Heart left ventricle (tissue), 13 donors: ENCODE measurements around the gene TUBG2.
"Not testable (repeated sequence)": the region's sequence is repeated elsewhere in the genome, so short reads cannot be mapped to it uniquely, and the experiment has no call there.

Experiments
- POLR2A ChIP-seq, 2 donors: fragments of 450-650 bp; IDR thresholded peaks; one replicate each; pipeline ENCODE4 v1.6.1; 2017; ENCODE audit warnings: antibody characterized with exemption in 2 of 2, mild to moderate bottlenecking in 2 of 2, moderate library complexity in 2 of 2
- TF ChIP-seq, protein P1 (sequence below), 12 donors: fragments of 200-600 bp; sonication (generic) in 4 of 12; IDR thresholded peaks; one replicate each; pipeline versions ENCODE4 v1.5.0 to v1.8.0; 2018 to 2022; ENCODE audit warnings: antibody characterized with exemption in 12 of 12, mild to moderate bottlenecking in 5 of 12
- donor health status: ischemic (EF 13 %, LVEDD 7.1; RV severe dilation, severe dysfunction).
- donor health status: DM: no; HTN: yes; CAD: no.
- donor health status: DM: no; HTN: no; CAD: no.
- donor health status: ischemic (EF 25% LVEDD 6.9; RV normal size, moderate dysfunction).
- donor health status: ischemic (EF 25% LVEDD 5.7; RV mildly dilated, moderate dysfunction).
- donor health status: ischemic (EF 35%, LVEDD 5.7; RV mildly dilated, moderate dysfunction).
- donor health status: nonischemic (EF 11% LVEDD 7.7; RV severe dilation, severe dysfunction).
- donor health status: DM: yes; HTN: yes; CAD: no.
- donor health status: PGD.
- donor health status: ischemic (EF 29% LVEDD 5.4; RV normal size, mild dysfunction).
- donor health status: nonischemic (EF 23%, LVEDD 6.1; RV moderate dilation, normal function).

DNA sequence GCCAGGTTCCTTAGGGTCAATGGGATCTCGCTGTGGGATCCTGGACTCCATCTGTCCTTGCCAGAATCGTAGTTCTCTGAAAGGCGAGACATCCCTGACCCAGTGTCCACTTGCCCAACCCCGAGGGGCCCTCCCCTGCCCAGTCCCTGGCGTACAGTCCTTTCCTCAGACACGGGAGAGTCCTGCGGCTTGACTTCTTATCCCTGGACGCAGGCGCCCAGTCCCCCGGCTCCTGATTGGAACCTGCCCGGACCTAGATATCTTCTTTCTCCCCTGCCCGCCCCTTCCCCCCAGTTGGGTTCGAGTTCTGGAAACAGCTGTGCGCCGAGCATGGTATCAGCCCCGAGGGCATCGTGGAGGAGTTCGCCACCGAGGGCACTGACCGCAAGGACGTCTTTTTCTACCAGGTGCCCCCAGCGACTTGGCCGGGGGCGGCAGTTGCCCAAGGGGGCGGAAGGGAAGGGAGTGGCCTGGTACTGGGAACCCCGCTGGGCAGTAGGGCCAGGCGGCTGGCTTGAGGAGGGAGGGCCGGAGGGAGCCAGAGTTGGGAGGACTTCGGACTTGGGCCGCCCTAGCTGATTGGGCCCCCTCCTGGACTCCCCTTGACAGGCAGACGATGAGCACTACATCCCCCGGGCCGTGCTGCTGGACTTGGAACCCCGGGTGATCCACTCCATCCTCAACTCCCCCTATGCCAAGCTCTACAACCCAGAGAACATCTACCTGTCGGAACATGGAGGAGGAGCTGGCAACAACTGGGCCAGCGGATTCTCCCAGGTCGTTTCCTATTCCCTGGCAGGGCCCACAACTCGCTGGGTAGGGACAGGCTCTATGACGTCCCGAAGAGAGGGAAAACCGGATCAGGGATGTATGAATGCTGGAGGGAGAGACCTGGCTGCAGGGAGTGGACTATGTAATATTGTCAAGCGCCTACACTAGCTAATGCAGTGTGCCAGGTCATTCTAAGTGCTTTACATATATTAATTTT is 49.0 kb upstream of the TUBG2 start:
- TF ChIP-seq, protein P1, sequence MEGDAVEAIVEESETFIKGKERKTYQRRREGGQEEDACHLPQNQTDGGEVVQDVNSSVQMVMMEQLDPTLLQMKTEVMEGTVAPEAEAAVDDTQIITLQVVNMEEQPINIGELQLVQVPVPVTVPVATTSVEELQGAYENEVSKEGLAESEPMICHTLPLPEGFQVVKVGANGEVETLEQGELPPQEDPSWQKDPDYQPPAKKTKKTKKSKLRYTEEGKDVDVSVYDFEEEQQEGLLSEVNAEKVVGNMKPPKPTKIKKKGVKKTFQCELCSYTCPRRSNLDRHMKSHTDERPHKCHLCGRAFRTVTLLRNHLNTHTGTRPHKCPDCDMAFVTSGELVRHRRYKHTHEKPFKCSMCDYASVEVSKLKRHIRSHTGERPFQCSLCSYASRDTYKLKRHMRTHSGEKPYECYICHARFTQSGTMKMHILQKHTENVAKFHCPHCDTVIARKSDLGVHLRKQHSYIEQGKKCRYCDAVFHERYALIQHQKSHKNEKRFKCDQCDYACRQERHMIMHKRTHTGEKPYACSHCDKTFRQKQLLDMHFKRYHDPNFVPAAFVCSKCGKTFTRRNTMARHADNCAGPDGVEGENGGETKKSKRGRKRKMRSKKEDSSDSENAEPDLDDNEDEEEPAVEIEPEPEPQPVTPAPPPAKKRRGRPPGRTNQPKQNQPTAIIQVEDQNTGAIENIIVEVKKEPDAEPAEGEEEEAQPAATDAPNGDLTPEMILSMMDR (IDR thresholded peaks at IDR 0.05), result not testable (repeated sequence)
- TF ChIP-seq POLR2A (IDR thresholded peaks at IDR 0.05), result not testable (repeated sequence)
